Activated CD8-positive, alpha-beta T cell treated with anti-CD3 and anti-CD28 coated beads for 36 hours (primary cell): ENCODE measurements around the gene OTULIN. TPM values are rescaled to one million over a fixed set of nuclear protein-coding genes. Genes with fewer than 3 reads are reported as not detected.

Experiments used
- ATAC-seq: fragments of 200-7000 bp; cut with Tn5 transposase; one replicate; pipeline ENCODE4 v1.10.0; 2021; ENCODE audit warnings: mild to moderate bottlenecking, moderate library complexity
- CTCF ChIA-PET: fragments of 350-600 bp; sonication (Branson Sonifier 250); formaldehyde crosslinking; loops from one replicate; lab custom pipeline; 2021; ENCODE audit warnings: antibody characterized with exemption; lab: Charles Lee
- POLR2A ChIA-PET: fragments of 350-600 bp; sonication (Branson Sonifier 250); formaldehyde crosslinking; loops from one replicate; lab custom pipeline; 2021; ENCODE audit warnings: antibody characterized with exemption; lab: Charles Lee
- DNase-seq: peaks from one replicate; pipeline ENCODE4 v3.0.0-alpha.2; 2020
- H3K27ac Mint-ChIP-seq: one replicate; pipeline ENCODE4 v1.8.0; 2021; ENCODE audit warnings: mild to moderate bottlenecking, mixed read lengths
- H3K27me3 Mint-ChIP-seq: one replicate; pipeline ENCODE4 v1.8.0; 2021; ENCODE audit warnings: mixed read lengths
- H3K36me3 Mint-ChIP-seq: one replicate; pipeline ENCODE4 v1.8.0; 2021; ENCODE audit warnings: low read depth, mixed read lengths
- H3K4me1 Mint-ChIP-seq: one replicate; pipeline ENCODE4 v1.8.0; 2021; ENCODE audit warnings: low read depth, mixed read lengths
- H3K4me3 Mint-ChIP-seq: one replicate; pipeline ENCODE4 v1.8.0; 2021; ENCODE audit warnings: mild to moderate bottlenecking, moderate library complexity, mixed read lengths
- H3K9me3 Mint-ChIP-seq: one replicate; pipeline ENCODE4 v1.8.0; 2021; ENCODE audit warnings: mixed read lengths
- intact Hi-C: fragments of 100-400 bp; cut with micrococcal nuclease; formaldehyde crosslinking; loops from one replicate; pipeline ENCODE4 v1.10.0; 2022
- total RNA-seq, 2 experiments: library from RNA; stranded (reverse); gene quantifications; one replicate each; pipeline ENCODE4 v1.2.3, GENCODE V29; 2021
- TF ChIP-seq, protein P1 (sequence below): fragments of 200-600 bp; IDR thresholded peaks from one replicate; pipeline ENCODE4 v1.8.0; 2022; ENCODE audit warnings: antibody characterized with exemption, mild to moderate bottlenecking

Gene OTULIN
- total RNA-seq, 2 experiments from 2014 or later: 59.6 to 60.5 TPM

DNA sequence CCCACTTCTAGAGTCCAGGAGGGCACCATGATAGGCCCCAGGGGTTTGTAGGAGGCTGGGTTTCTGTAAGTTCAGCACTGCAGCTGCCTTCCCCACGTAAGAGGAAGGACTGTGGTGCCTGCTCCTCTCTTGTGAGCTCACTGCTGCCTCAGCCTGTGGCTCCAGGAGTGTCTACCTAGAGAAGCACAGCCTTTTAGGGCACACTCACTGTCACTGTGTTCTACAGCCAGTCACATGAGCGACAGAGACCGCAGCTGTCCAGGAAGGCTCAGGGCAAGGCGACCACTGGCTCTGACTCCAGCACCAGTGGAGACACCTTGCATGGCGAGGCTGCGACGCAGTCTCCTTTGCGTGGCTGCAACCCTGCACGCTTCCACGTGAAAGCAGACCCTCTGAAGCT, 72.8 kb downstream of the OTULIN start:
- Mint-ChIP-seq H3K27ac (no peak overlapping the region), H3K36me3 (peaks cover 19% of the 10 kb centered on the region), H3K9me3 (no peaks in the 10 kb centered on the region), H3K4me1 (peaks cover 8% of the 10 kb centered on the region), H3K4me3 (no peak overlapping the region), H3K27me3 (no peaks in the 10 kb centered on the region)
- ChIA-PET CTCF (interaction anchor here (2.9 kb wide), 1 partner anchor 10 kb away, joined by 12 read pairs; no protein-coding TSS in a partner anchor), POLR2A (no interaction called here)
- intact Hi-C loops: no loop called here
- TF ChIP-seq, protein P1, sequence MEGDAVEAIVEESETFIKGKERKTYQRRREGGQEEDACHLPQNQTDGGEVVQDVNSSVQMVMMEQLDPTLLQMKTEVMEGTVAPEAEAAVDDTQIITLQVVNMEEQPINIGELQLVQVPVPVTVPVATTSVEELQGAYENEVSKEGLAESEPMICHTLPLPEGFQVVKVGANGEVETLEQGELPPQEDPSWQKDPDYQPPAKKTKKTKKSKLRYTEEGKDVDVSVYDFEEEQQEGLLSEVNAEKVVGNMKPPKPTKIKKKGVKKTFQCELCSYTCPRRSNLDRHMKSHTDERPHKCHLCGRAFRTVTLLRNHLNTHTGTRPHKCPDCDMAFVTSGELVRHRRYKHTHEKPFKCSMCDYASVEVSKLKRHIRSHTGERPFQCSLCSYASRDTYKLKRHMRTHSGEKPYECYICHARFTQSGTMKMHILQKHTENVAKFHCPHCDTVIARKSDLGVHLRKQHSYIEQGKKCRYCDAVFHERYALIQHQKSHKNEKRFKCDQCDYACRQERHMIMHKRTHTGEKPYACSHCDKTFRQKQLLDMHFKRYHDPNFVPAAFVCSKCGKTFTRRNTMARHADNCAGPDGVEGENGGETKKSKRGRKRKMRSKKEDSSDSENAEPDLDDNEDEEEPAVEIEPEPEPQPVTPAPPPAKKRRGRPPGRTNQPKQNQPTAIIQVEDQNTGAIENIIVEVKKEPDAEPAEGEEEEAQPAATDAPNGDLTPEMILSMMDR: no peak
- DNase-seq (no peak), ATAC-seq (no peak)

DNA sequence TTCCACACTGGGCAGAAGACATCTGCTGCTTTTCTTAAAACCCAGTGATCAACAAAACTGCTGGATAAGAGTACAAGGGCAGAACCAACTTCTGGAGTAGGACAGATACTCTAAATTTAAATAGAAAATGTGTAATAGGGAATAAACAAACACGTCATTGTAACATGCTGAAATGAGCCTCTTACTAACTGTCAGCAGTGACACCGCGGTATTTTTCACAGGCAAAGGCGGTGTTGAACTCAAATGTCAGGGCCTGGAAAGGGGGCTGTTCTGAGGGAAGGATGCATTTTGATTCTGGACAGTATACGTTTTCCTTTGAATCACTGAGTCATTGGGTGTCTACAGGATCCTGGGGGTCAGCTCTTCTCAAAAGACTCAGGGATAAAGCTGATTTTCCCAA, 73.5 kb downstream of the OTULIN start:
- intact Hi-C loops: no loop called here
- TF ChIP-seq, protein P1: no peak
- no peak overlapping the region for H3K27ac Mint-ChIP-seq
- H3K36me3 Mint-ChIP-seq: peaks cover 22% of the 10 kb centered on the region
- ChIA-PET CTCF (interaction anchor here (2.9 kb wide), 1 partner anchor 11 kb away, joined by 12 read pairs; no protein-coding TSS in a partner anchor), POLR2A (no interaction called here)
- H3K4me1 Mint-ChIP-seq: peaks cover 16% of the 10 kb centered on the region
- H3K4me3 Mint-ChIP-seq: no peak overlapping the region
- DNase-seq (no peak), ATAC-seq (no peak)
- no peaks in the 10 kb centered on the region for H3K9me3 Mint-ChIP-seq
- H3K27me3 Mint-ChIP-seq: no peaks in the 10 kb centered on the region

GRCh38 chr5:14739538-14739937, 75.0 kb downstream of the OTULIN start:
- H3K27me3 Mint-ChIP-seq: no peaks in the 10 kb centered on the region
- no peak for ATAC-seq
- TF ChIP-seq, protein P1: no peak
- peaks cover 23% of the 10 kb centered on the region for H3K36me3 Mint-ChIP-seq
- no peak for DNase-seq
- intact Hi-C loops: no loop called here
- no peaks in the 10 kb centered on the region for H3K9me3 Mint-ChIP-seq
- ChIA-PET POLR2A (interaction anchor here (1.5 kb wide), 1 partner anchor 131 kb away, joined by 4 read pairs; no protein-coding TSS in a partner anchor), CTCF (interaction anchor here (1.6 kb wide), 1 partner anchor 264 kb away, joined by 5 read pairs; no protein-coding TSS in a partner anchor)
- no peak overlapping the region for H3K4me3 Mint-ChIP-seq
- H3K4me1 Mint-ChIP-seq: peaks cover 20% of the 10 kb centered on the region
- H3K27ac Mint-ChIP-seq: no peak overlapping the region

GRCh38 chr5:14739981-14740380, 75.5 kb downstream of the OTULIN start:
- no peak for ATAC-seq
- TF ChIP-seq, protein P1: no peak
- Mint-ChIP-seq H3K9me3 (no peaks in the 10 kb centered on the region), H3K27ac (no peak overlapping the region), H3K4me3 (no peak overlapping the region), H3K4me1 (peaks cover 21% of the 10 kb centered on the region), H3K36me3 (peaks cover 23% of the 10 kb centered on the region), H3K27me3 (no peaks in the 10 kb centered on the region)
- intact Hi-C loops: no loop called here
- no peak for DNase-seq
- ChIA-PET POLR2A (interaction anchor here (0.9 to 1.5 kb wide), 2 partner anchors 82 to 130 kb away, joined by 3 to 4 read pairs; no protein-coding TSS in a partner anchor), CTCF (interaction anchor here (0.9 to 1.6 kb wide), 2 partner anchors 263 to 274 kb away, joined by 3 to 5 read pairs; no protein-coding TSS in a partner anchor)

GRCh38 chr5:14741131-14741530, 76.6 kb downstream of the OTULIN start:
- no peaks in the 10 kb centered on the region for H3K9me3 Mint-ChIP-seq
- ChIA-PET POLR2A (interaction anchor here (0.9 to 1.5 kb wide), 2 partner anchors 80 to 129 kb away, joined by 3 to 4 read pairs; no protein-coding TSS in a partner anchor), CTCF (interaction anchor here (0.9 to 1.6 kb wide), 3 partner anchors 14 to 273 kb away, joined by 3 to 8 read pairs (median 5); no protein-coding TSS in a partner anchor)
- H3K4me1 Mint-ChIP-seq: peaks cover 31% of the 10 kb centered on the region
- DNase-seq (no peak), ATAC-seq (no peak)
- no peak overlapping the region for H3K27ac Mint-ChIP-seq
- no peak overlapping the region for H3K4me3 Mint-ChIP-seq
- H3K36me3 Mint-ChIP-seq: peaks cover 28% of the 10 kb centered on the region
- intact Hi-C loops: no loop called here
- TF ChIP-seq, protein P1: no peak
- no peaks in the 10 kb centered on the region for H3K27me3 Mint-ChIP-seq
